GM18867 (cell line): ENCODE measurements around the gene MFAP1.
"Not testable (repeated sequence)": the region's sequence is repeated elsewhere in the genome, so short reads cannot be mapped to it uniquely, and the experiment has no call there.

Experiments
- ATAC-seq: cut with Tn5 transposase; IDR thresholded peaks from one replicate; pipeline ENCODE4 v1.9.1; 2021; ENCODE audit warnings: mild to moderate bottlenecking, moderate library complexity; ENCODE audit not compliant: unreplicated experiment

Gene MFAP1, protein sequence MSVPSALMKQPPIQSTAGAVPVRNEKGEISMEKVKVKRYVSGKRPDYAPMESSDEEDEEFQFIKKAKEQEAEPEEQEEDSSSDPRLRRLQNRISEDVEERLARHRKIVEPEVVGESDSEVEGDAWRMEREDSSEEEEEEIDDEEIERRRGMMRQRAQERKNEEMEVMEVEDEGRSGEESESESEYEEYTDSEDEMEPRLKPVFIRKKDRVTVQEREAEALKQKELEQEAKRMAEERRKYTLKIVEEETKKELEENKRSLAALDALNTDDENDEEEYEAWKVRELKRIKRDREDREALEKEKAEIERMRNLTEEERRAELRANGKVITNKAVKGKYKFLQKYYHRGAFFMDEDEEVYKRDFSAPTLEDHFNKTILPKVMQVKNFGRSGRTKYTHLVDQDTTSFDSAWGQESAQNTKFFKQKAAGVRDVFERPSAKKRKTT

DNA sequence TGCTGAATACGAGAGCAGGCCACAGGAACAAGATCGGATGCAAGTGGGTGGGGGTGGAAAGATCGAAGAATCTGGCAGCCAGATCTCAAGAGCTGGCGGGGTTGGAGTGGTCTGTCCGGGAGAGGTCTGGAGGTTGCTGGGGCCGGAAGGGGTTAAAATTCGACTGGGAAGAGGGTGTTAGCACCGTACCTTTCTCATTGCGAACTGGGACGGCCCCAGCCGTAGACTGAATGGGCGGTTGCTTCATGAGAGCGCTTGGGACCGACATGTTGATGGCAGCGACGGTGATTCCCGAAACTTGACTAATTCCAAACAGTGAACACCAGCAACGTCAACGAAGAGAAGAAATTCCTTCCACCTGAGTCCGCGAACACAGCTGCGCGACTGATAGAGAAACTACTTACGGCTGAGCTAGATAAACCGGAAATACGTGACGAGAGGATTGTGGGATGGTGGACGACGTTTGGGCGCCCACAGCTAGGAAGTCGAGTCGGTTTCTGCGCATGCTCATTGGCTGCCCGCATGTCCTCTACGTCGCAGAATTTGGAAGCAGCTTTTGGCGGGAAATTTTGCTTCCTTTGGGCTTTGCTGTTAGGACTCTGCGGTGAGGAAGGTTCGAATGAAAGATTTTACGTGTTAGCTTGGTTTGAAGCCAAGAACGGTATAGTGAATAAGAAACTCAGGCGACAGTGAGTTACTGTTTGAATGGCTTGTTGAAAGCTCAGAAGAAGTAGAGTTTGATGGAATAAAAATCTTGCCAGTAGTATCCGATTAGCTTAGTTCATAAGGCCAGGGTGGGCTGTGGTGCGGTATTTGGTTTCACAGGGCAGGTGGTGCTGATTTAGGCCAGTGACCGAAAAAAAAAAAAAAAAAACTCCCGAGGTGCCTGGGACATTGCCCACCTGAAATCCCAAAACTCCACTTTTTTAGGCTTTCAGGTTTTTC lies at the start of gene MFAP1:
Gene MFAP1 (minus strand): TSS at position 389 of the 945 bp plus-strand sequence. CDS start 121 bp downstream, at position 268.
- peak; percentile 67 for ATAC-seq

DNA sequence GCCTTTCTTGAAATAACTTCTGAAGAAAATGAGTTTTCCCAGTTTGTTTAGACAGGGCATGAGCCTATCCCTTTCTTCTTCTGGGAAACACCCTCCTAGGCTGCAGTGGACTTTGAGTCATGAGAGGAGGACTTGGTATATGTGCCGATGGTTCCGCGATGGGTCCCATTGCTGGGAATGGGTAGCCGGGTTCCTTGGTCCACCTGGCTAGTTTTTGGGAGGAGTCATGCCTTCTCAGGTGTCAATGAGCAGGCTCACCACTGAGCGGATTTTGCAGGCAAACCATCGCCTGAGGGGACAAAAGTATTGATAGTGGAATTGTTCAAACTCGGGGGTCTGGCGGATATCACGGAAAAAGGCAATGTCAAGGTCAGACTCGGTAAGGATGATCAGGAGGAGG lies 49.2 kb upstream of the MFAP1 start:
- ATAC-seq: no peak

DNA sequence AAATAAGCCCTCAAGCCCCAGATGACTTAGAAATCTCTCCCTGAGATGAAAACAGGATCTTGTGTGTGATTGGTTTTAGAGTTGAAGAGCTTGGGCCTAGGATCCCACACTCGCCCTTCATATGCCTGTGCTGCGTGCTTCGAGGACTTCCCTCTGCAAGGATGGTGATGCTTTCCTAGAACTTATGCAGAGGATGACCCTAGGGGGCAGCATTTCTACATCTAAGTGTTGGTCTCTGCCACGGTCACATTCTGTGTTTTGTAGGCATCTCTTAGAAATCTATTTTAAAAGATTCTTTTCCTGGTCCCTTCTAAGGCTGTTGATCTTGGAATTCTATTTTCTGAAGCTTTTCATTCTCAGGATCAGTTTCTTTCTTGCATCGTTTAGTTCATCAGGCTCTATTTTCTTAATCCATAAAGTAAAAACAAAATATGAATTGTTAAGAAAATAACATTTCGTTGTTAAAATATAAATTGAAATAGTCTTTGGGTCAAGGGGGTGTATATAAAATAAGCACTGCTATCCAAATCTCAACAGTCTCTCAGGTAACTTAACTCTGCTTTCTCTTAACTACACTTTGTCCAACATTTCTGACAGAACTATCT lies 48.0 kb upstream of the MFAP1 start:
- no peak for ATAC-seq

DNA sequence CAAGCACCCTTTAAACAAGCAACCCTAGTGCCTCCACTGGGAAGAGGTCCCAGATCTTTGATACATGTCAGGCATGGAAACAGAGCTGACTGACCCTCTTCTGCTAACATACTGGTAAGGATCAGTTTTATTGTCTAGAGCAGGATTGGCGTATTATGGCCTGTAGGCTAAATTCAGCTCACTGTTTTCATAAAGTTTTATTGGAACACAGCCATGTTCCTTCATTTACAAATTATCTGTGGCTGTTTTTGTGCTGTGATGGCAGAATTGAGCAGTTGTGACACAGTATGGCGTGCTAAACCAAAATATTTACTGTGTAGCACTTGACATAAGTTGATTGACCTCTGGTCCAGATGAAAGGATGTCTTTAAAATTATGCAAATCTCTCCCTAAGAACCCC lies 47.3 kb upstream of the MFAP1 start:
- ATAC-seq: no peak

DNA sequence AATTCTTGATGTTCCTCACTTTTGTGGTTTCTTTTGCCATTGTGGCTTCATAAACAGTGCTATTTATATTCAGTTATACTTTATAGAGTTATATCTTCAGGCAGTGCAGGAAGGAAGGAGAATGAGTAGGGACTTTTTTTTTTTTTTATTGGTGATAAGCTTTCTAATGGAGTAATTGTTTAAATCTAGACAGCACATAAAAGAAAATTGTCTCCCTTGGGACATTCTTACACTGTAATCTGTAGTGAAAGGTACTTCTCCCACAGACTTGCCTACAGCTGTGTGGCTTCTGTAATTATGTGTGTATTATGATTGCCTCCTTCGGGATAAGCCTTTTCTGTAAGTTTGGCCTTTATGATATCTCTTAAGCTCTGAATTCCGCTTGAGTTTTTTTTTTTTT lies 43.9 kb upstream of the MFAP1 start:
- no peak for ATAC-seq

DNA sequence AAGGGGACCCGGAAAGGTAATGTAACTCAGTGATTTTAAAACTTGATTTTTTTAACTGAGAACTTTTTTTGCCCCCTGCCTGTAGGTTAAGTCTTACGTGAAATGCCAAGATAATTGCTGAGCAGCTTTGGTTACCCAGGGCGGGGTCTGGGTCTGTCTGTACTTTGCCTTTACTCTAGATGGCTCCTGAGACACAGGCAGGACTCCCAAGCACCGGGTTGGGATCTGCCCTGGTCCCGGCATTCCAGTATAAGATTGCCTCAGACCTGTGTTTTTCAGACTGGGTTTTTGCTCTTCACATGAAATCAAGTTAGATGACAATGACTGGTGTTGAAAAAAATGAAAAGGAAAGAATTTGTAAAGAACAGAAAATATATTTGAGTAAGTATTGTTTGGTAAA lies 42.6 kb upstream of the MFAP1 start:
- no peak for ATAC-seq

DNA sequence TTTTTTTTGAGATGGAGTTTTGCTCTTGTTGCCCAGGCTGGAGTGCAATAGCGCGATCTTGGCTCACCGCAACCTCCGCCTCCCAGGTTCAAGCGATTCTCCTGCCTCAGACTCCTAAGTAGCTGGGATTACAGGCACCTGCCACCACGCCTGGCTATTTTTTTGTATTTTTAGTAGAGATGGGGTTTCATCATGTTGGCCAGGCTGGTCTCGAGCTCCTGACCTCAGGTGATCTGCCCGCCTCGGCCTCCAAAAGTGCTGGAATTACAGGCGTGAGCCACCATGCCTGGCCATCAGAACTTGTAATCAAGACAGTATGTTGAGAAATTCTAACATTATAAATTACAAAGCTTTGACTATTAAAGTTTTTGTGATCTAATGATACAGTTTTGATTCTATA lies 42.1 kb upstream of the MFAP1 start:
- ATAC-seq: not testable (repeated sequence)

DNA sequence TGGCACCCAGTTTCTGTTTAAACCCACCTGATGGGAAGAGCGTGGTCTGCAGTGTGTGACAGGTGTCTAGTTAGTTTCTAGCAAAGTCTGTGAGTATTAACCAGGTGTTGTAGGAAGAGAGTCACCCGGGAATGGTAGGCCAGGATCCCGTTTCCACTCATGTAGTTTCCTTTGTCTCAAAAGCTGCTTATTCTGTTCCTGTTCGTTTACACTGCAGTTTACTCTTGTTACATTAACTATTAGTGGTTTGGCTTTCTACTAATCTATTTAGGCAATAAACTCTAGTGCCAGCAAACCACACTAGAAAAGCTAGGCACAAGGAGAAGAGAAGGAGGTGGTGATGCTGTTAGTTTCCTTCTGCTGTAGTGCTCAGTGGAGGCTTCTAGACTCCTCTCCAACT lies 35.1 kb upstream of the MFAP1 start:
- no peak for ATAC-seq

DNA sequence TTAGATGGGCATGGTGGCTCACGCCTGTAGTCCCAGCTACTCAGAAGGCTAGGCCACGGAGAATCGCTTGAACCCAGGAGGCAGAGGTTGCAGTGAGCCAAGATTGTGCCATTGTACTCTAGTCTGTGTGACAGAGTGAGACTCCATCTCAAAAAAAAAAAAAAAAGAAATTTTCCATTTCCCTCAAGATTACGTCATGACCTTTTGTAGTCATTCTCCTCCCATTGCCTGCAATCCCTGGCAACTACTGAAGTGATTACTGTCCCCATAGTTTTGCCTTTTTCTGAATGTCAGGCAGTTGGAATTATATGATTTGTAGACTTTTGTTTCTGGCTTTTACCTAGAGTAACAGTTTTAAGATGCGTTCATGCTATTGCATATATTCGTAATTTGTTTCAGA lies 30.3 kb upstream of the MFAP1 start:
- no peak for ATAC-seq

DNA sequence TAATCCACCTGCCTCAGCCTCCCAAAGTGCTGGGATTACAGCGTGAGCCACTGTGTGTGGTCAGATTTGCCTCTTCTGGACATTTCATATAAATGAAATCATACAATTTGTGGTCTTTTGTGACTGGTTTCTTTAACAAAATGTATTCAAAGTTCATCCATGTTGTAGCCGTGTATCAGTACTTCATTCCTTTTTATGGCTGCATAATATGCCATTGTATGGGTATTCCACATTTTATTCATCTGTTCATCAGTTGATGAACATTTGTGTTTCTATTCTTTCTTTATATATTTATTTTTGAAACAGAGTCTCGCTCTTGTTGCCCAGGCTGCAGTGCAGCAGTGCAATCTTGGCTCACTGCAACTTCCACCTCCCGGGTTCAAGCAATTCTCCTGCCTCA lies 28.1 kb upstream of the MFAP1 start:
- no peak for ATAC-seq

DNA sequence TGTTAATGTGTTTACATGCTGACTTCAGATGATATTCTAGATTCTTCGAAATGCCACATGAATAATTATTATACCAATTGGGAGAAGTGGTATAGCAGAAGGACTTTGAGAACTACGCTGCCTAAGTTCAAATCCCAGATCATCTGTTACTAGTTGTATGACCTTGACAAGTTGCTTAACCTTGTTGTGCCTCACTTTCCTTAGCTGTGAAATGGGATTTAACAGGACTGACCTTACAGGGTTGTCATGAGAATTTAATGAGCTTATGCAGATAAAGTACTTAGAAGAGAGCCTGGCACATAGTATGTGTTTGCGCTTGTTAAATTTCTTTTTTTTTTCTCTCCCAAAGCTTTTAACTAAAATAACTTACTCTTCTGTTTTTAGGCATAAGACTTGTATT lies 26.8 kb upstream of the MFAP1 start:
- no peak for ATAC-seq

DNA sequence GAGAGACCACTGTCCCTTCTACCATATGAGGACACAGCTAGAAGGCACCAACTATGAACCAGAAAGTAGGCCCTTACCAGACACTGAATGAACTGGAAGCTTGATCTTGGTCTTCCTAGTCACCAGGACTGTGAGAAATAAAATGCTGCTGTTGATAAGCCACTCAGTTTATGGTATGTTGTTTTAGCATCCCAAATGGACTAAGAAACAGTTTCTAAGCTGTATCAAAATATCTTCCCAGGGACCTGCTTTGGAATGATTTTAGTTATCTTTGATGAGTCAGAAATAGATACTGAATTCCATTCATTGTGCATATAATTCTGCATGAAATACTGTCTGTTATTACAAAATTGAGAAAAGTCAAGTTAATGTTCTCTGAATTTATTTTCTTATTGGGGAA lies 20.9 kb upstream of the MFAP1 start:
- no peak for ATAC-seq

DNA sequence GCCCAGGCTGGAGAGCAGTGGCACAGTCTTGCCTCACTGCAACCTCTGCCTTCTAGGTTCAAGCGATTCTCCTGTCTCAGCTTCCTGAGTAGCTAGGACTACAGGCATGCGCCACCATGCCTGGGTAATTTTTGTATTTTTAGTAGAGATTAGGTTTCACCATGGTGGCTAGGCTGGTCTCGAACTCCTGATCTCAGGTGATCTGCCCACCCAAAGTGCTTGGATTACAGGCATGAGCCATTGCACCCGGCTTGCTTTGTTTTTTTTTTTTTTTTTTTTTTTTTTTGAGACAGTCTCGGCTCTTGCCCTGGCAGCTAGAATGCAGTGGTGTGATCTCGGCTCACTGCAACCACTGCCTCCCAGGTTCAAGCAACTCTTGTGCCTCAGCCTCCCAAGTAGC lies 8.0 kb upstream of the MFAP1 start:
- not testable (repeated sequence) for ATAC-seq

DNA sequence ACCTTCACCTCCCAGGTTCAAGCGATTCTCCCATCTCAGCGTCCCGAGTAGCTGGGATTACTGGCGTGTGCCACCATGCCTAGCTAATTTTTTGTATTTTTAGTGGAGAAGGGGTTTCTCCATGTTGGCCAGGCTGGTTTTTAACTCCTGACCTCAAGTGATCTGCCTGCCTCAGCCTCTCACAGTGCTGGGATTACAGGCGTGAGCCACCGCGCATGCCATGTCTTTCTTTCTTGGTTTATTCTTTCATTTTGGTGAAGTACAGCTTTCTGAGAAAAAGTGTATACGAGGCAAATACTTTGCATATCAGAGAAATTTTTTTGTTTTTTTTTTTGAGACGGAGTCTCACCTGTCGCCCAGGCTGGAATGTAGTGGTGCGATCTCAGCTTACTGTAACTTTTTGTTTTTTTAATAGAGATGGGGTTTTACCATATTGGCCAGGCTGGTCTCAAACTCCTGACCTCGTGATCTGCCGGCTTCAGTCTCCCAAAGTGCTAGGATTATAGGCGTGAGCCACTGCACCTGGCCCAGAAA lies 7.1 kb upstream of the MFAP1 start:
- not testable (repeated sequence) for ATAC-seq

DNA sequence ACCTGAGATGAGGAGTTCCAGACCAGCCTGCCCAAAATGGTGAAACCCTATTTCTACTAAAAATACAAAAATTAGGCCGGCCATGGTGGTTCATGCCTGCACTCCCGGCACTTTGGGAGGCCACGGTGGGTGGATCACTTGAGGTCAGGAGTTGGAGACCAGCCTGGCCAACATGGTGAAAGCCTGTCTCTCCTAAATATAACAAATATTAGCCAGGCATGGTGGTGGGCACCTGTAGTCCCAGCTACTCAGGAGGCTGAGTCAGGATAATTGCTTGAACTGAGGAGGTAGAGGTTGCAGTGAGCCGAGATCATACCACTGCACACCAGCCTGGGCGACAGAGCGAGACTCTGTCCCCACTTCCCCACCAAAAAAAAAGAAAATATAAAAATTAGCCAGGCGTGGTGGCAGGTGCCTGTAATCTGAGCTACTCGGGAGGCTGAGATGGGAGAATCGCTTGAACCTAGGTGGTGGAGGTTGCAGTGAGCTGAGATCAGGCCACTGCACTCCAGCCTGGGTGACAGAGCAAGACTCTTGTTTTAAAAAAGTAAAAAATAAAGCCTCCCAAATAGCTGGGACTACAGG lies 6.3 kb upstream of the MFAP1 start:
- ATAC-seq: not testable (repeated sequence)

DNA sequence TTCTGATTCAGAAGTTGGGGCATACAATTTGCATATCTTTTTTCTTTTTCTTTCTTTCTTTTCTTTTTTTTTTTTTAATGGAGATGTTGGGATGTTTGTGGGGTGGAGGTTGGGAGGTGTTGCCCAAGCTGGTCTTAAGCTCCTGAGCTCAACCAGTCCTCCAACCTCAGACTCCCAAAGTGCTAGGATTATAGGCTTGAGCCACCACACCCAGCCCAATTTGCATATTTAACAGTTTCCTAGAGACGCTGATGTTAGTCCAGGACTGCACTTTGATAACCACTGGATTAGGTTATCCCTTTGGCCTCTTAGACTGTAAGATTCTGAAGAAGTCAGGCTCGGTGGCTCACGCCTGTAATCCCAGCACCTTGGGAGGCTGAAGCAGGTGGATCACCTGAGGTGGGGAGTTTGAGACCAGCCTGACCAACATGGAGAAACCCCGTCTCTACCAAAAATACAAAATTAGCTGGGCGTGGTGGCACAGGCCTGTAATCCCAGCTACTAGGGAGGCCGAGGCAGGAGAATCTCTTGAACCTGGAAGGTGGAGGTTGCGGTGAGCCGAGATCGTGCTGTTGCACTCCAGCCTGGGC lies 5.6 kb upstream of the MFAP1 start:
- not testable (repeated sequence) for ATAC-seq

DNA sequence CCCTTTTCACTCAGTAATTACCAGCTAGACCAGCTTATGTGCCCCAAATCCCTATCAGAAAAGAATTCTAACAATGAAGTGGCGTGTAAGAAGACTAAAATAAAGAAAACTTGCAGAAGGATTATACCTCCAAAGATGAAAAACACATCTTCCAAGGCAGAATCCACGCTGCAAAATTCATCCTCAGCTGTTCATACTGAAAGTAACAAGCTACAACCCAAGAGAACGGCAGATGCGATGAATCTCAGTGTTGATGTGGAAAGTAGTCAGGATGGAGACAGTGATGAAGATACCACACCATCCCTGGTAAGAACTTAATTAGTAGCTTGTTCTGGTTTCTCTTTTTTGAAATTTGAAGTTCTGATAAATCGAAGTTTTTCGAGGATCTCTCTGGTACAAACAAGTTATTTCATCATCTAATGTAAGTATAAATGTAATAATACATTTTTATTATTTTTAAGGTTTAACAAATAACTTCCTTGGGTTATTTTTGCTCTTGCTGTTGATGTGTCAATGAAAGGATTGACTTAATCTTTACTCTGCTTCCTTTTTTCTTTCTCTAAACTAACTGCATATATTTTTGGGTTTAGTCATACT lies 3.7 kb upstream of the MFAP1 start:
- no peak for ATAC-seq

DNA sequence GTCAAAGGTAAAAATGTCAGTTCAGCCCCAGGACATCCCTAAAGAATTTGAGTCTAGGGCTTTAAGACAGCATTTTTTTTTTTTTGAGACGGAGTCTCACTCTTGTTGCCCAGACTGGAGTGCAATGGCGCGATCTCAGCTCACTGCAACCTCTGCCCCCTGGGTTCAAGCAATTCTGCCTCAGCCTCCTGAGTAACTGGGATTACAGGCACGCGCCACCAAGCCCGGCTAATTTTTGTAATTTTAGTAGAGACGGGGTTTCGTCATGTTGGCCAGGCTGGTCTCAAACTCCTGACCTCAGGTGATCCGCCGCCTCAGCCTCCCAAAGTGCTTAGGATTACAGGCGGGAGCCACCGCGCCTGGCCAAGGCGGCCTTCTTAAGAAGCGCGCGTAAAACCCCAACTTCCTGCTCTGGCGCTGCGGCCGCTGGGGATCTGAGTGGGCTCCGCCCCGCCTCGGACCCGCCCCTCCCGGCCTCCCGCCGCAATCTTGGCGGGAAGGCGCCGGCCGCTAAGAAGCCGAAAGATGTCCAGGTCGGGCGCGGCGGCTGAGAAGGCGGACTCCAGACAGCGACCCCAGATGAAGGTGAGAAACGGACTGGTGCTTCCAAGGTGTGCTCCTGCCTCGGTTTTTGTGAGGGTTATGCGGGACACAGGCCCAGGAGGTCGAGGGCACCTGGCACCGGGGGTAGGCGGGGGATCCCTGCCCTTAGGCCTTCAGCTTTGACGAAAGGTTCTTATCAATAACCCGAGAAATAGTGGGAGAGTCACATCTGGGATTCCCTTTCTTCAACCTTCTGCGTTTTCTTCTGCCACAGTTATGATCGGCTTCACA lies 2.2 kb upstream of the MFAP1 start, which contains the start of gene WDR76:
Gene WDR76 (plus strand): TSS at position 495 of the 834 bp plus-strand sequence. CDS start 31 bp downstream, at position 526.
- ATAC-seq: peak; percentile 64

DNA sequence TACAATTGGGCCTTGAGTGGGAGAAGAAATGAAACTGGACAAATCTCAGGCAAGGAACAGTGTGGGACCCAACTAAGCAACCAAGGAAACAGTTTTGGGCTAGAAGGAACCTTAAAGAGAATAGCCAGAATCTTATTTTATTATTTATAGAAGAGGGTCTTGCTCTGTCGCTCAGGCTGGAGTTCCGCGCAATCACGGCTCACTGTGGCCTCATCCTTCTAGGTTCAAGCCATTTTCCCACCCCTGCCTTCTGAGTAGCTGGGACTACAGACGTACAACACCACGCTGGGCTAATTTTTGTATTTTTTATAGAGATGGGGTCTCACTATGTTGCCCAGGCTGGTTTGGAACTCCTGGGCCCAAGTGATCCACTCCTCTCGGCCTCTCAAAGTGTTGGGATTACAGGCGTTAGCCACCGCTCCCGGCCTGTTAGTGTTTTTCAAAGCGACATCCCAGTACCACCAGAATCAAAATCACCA lies 1.6 kb upstream of the MFAP1 start:
- no peak for ATAC-seq
